HEK293 (cell line): Measurements from ENCODE around the gene EEF2K.

Experiments used
- HOXA7 ChIP-seq: sonication (generic); formaldehyde crosslinking; IDR thresholded peaks from 2 replicates; pipeline ENCODE4 v1.8.1; 2022; ENCODE audit warnings: missing genetic modification reagents, borderline replicate concordance
- IKZF3 ChIP-seq: fragments of 450-650 bp; IDR thresholded peaks from 2 replicates; pipeline ENCODE4 v1.5.0; 2018; ENCODE audit warnings: missing biosample characterization, mild to moderate bottlenecking, missing genetic modification characterization, moderate library complexity
- ZBTB48 ChIP-seq: fragments of 450-650 bp; formaldehyde crosslinking; IDR thresholded peaks from 2 replicates; pipeline ENCODE4 v1.5.1; 2016; ENCODE audit warnings: missing biosample characterization, missing genetic modification characterization
- ZBTB8A ChIP-seq: fragments of 450-650 bp; formaldehyde crosslinking; IDR thresholded peaks from 2 replicates; pipeline ENCODE4 v1.5.1; 2016; ENCODE audit warnings: missing biosample characterization, missing genetic modification characterization
- ZFP41 ChIP-seq: fragments of 450-650 bp; formaldehyde crosslinking; IDR thresholded peaks from 2 replicates; pipeline ENCODE4 v1.5.1; 2016; ENCODE audit warnings: missing biosample characterization, missing genetic modification characterization, borderline replicate concordance
- ZNF10 ChIP-seq: fragments of 450-650 bp; formaldehyde crosslinking; IDR thresholded peaks from 2 replicates; pipeline ENCODE4 v1.5.1; 2017; ENCODE audit warnings: missing biosample characterization, missing genetic modification characterization
- ZNF2 ChIP-seq: fragments of 450-650 bp; formaldehyde crosslinking; IDR thresholded peaks from 2 replicates; pipeline ENCODE4 v1.5.1; 2016; ENCODE audit warnings: missing biosample characterization, missing genetic modification characterization
- ZNF221 ChIP-seq: fragments of 450-650 bp; formaldehyde crosslinking; IDR thresholded peaks from 2 replicates; pipeline ENCODE4 v1.5.1; 2017; ENCODE audit warnings: missing biosample characterization, missing genetic modification characterization, borderline replicate concordance
- ZNF24 ChIP-seq: fragments of 450-650 bp; formaldehyde crosslinking; IDR thresholded peaks from 2 replicates; pipeline ENCODE4 v1.5.1; 2016; ENCODE audit warnings: missing biosample characterization, missing genetic modification characterization
- ZNF324 ChIP-seq: fragments of 450-650 bp; formaldehyde crosslinking; IDR thresholded peaks from 2 replicates; pipeline ENCODE4 v1.5.1; 2016; ENCODE audit warnings: missing biosample characterization, missing genetic modification characterization
- ZNF341 ChIP-seq: fragments of 450-650 bp; formaldehyde crosslinking; IDR thresholded peaks from 2 replicates; pipeline ENCODE4; 2016; ENCODE audit warnings: low read depth, missing biosample characterization, missing genetic modification characterization
- ZNF391 ChIP-seq: fragments of 450-650 bp; formaldehyde crosslinking; IDR thresholded peaks from 2 replicates; pipeline ENCODE4 v1.5.1; 2016; ENCODE audit warnings: low read depth, missing biosample characterization, missing genetic modification characterization, borderline replicate concordance
- ZNF529 ChIP-seq: fragments of 450-650 bp; formaldehyde crosslinking; IDR thresholded peaks from 2 replicates; pipeline ENCODE4 v1.5.1; 2017; ENCODE audit warnings: missing genetic modification characterization, missing biosample characterization; ENCODE audit not compliant: insufficient replicate concordance
- ZNF548 ChIP-seq: fragments of 450-650 bp; formaldehyde crosslinking; IDR thresholded peaks from 2 replicates; pipeline ENCODE4 v1.5.1; 2016; ENCODE audit warnings: missing biosample characterization, missing genetic modification characterization
- ZNF600 ChIP-seq: fragments of 450-650 bp; formaldehyde crosslinking; IDR thresholded peaks from 2 replicates; pipeline ENCODE4 v1.5.1; 2016; ENCODE audit warnings: missing biosample characterization, missing genetic modification characterization
- TF ChIP-seq, protein P1 (sequence below): fragments of 450-650 bp; formaldehyde crosslinking; conservative IDR thresholded peaks from 2 replicates; pipeline ENCODE4 v1.5.1; 2016; ENCODE audit warnings: low read depth, missing biosample characterization, missing genetic modification characterization
- TF ChIP-seq, protein P2 (sequence below): fragments of 450-650 bp; formaldehyde crosslinking; IDR thresholded peaks from 2 replicates; pipeline ENCODE4 v1.5.1; 2016; ENCODE audit warnings: missing biosample characterization, missing genetic modification characterization
- TF ChIP-seq, protein P3 (sequence below): IDR thresholded peaks from 2 replicates; pipeline ENCODE4 v1.6.1; 2011; ENCODE audit warnings: mild to moderate bottlenecking, low read depth, low read length, borderline replicate concordance
- TF ChIP-seq, protein P4 (sequence below): fragments of 450-650 bp; formaldehyde crosslinking; IDR thresholded peaks from 2 replicates; pipeline ENCODE4 v1.5.1; 2016; ENCODE audit warnings: missing biosample characterization, missing genetic modification characterization
- TF ChIP-seq, protein P5 (sequence below): fragments of 450-650 bp; formaldehyde crosslinking; IDR thresholded peaks from 2 replicates; pipeline ENCODE4 v1.5.1; 2016; ENCODE audit warnings: missing biosample characterization, missing genetic modification characterization
- TF ChIP-seq, protein P6 (sequence below): fragments of 450-650 bp; formaldehyde crosslinking; IDR thresholded peaks from 2 replicates; pipeline ENCODE4 v1.5.1; 2016; ENCODE audit warnings: missing biosample characterization, missing genetic modification characterization

The EEF2K gene

DNA sequence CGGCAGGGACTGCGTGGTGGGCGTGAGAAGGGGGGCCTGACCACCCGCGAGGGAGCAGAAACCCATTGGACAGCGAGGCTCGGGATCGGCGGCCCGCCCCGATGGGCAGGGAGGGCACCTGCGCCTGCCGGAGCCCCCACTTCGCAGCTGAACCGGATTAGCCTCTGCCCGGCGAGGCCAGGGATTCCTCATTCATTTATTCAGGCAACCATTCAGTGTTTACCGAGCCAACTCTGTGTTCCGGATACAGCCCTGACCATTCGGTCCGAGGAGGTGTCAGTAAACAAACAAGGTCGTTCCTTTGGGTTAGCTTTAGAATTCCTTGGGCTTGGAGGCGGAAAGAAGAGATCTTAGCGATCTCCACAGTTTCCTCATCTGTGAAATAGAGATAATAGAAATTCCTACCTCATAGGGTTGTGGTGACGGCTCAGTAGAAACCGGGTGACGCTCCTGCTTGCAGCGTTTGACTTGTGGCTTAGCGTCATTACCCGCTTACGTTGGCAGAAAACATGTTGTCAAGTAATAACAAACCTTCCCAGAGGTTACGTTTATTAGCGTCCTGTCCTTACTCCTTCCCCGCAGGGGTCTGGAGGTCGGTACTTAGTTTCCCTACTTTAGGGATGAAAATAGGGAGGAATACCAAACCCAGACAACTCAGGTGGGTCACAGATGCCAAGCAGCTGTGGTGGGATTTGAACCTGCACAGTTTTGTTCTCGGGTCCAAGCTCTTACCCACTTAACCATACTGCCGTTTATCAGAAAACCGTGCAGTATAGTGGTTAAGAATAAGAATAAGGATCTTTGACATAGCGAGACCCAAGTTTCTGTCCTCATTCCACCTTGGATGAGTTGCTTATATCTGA, 92.0 kb downstream of the EEF2K start (continued):
- TF ChIP-seq, protein P1, sequence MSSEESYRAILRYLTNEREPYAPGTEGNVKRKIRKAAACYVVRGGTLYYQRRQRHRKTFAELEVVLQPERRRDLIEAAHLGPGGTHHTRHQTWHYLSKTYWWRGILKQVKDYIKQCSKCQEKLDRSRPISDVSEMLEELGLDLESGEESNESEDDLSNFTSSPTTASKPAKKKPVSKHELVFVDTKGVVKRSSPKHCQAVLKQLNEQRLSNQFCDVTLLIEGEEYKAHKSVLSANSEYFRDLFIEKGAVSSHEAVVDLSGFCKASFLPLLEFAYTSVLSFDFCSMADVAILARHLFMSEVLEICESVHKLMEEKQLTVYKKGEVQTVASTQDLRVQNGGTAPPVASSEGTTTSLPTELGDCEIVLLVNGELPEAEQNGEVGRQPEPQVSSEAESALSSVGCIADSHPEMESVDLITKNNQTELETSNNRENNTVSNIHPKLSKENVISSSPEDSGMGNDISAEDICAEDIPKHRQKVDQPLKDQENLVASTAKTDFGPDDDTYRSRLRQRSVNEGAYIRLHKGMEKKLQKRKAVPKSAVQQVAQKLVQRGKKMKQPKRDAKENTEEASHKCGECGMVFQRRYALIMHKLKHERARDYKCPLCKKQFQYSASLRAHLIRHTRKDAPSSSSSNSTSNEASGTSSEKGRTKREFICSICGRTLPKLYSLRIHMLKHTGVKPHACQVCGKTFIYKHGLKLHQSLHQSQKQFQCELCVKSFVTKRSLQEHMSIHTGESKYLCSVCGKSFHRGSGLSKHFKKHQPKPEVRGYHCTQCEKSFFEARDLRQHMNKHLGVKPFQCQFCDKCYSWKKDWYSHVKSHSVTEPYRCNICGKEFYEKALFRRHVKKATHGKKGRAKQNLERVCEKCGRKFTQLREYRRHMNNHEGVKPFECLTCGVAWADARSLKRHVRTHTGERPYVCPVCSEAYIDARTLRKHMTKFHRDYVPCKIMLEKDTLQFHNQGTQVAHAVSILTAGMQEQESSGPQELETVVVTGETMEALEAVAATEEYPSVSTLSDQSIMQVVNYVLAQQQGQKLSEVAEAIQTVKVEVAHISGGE: peak; percentile 54
- TF ChIP-seq HOXA7 (no peak), ZNF221 (0 out of 2 replicates have a peak, but pooled peaks have one; percentile 34), ZBTB48 (tag by site-specific recombination) (peak; percentile 71), ZNF324 (no peak), ZNF548 (tag by site-specific recombination) (no peak), ZNF600 (tag by site-specific recombination) (peak; percentile 95), ZNF529 (tag by site-specific recombination) (peak; percentile 69), ZNF341 (tag by site-specific recombination) (peak; percentile 8; the same call in 1 of the 2 replicates), ZNF10 (tag by site-specific recombination) (peak; percentile 30; the same call in 1 of the 2 replicates), IKZF3 (tag by site-specific recombination) (peak; percentile 100), ZBTB8A (tag by site-specific recombination) (no peak; the same call in none of the 2 replicates), ZNF2 (tag by site-specific recombination) (peak; percentile 98), ZFP41 (tag by site-specific recombination) (no peak), ZNF391 (tag by site-specific recombination) (peak; percentile 73; the same call in 1 of the 2 replicates), ZNF24 (peak; percentile 24; the same call in 1 of the 2 replicates)
- TF ChIP-seq, protein P2, sequence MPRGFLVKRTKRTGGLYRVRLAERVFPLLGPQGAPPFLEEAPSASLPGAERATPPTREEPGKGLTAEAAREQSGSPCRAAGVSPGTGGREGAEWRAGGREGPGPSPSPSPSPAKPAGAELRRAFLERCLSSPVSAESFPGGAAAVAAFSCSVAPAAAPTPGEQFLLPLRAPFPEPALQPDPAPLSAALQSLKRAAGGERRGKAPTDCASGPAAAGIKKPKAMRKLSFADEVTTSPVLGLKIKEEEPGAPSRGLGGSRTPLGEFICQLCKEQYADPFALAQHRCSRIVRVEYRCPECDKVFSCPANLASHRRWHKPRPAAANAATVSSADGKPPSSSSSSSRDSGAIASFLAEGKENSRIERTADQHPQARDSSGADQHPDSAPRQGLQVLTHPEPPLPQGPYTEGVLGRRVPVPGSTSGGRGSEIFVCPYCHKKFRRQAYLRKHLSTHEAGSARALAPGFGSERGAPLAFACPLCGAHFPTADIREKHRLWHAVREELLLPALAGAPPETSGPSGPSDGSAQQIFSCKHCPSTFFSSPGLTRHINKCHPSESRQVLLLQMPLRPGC (tag by site-specific recombination): peak; percentile 66; the same call in 1 of the 2 replicates
- TF ChIP-seq, protein P3, sequence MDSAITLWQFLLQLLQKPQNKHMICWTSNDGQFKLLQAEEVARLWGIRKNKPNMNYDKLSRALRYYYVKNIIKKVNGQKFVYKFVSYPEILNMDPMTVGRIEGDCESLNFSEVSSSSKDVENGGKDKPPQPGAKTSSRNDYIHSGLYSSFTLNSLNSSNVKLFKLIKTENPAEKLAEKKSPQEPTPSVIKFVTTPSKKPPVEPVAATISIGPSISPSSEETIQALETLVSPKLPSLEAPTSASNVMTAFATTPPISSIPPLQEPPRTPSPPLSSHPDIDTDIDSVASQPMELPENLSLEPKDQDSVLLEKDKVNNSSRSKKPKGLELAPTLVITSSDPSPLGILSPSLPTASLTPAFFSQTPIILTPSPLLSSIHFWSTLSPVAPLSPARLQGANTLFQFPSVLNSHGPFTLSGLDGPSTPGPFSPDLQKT: no peak
- TF ChIP-seq, protein P4, sequence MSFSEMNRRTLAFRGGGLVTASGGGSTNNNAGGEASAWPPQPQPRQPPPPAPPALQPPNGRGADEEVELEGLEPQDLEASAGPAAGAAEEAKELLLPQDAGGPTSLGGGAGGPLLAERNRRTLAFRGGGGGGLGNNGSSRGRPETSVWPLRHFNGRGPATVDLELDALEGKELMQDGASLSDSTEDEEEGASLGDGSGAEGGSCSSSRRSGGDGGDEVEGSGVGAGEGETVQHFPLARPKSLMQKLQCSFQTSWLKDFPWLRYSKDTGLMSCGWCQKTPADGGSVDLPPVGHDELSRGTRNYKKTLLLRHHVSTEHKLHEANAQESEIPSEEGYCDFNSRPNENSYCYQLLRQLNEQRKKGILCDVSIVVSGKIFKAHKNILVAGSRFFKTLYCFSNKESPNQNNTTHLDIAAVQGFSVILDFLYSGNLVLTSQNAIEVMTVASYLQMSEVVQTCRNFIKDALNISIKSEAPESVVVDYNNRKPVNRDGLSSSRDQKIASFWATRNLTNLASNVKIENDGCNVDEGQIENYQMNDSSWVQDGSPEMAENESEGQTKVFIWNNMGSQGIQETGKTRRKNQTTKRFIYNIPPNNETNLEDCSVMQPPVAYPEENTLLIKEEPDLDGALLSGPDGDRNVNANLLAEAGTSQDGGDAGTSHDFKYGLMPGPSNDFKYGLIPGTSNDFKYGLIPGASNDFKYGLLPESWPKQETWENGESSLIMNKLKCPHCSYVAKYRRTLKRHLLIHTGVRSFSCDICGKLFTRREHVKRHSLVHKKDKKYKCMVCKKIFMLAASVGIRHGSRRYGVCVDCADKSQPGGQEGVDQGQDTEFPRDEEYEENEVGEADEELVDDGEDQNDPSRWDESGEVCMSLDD (tag by site-specific recombination): no peak
- TF ChIP-seq, protein P5, sequence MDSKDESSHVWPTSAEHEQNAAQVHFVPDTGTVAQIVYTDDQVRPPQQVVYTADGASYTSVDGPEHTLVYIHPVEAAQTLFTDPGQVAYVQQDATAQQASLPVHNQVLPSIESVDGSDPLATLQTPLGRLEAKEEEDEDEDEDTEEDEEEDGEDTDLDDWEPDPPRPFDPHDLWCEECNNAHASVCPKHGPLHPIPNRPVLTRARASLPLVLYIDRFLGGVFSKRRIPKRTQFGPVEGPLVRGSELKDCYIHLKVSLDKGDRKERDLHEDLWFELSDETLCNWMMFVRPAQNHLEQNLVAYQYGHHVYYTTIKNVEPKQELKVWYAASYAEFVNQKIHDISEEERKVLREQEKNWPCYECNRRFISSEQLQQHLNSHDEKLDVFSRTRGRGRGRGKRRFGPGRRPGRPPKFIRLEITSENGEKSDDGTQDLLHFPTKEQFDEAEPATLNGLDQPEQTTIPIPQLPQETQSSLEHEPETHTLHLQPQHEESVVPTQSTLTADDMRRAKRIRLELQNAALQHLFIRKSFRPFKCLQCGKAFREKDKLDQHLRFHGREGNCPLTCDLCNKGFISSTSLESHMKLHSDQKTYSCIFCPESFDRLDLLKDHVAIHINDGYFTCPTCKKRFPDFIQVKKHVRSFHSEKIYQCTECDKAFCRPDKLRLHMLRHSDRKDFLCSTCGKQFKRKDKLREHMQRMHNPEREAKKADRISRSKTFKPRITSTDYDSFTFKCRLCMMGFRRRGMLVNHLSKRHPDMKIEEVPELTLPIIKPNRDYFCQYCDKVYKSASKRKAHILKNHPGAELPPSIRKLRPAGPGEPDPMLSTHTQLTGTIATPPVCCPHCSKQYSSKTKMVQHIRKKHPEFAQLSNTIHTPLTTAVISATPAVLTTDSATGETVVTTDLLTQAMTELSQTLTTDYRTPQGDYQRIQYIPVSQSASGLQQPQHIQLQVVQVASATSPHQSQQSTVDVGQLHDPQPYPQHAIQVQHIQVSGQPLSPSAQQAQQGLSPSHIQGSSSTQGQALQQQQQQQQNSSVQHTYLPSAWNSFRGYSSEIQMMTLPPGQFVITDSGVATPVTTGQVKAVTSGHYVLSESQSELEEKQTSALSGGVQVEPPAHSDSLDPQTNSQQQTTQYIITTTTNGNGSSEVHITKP (tag by site-specific recombination): peak; percentile 78
- TF ChIP-seq, protein P6, sequence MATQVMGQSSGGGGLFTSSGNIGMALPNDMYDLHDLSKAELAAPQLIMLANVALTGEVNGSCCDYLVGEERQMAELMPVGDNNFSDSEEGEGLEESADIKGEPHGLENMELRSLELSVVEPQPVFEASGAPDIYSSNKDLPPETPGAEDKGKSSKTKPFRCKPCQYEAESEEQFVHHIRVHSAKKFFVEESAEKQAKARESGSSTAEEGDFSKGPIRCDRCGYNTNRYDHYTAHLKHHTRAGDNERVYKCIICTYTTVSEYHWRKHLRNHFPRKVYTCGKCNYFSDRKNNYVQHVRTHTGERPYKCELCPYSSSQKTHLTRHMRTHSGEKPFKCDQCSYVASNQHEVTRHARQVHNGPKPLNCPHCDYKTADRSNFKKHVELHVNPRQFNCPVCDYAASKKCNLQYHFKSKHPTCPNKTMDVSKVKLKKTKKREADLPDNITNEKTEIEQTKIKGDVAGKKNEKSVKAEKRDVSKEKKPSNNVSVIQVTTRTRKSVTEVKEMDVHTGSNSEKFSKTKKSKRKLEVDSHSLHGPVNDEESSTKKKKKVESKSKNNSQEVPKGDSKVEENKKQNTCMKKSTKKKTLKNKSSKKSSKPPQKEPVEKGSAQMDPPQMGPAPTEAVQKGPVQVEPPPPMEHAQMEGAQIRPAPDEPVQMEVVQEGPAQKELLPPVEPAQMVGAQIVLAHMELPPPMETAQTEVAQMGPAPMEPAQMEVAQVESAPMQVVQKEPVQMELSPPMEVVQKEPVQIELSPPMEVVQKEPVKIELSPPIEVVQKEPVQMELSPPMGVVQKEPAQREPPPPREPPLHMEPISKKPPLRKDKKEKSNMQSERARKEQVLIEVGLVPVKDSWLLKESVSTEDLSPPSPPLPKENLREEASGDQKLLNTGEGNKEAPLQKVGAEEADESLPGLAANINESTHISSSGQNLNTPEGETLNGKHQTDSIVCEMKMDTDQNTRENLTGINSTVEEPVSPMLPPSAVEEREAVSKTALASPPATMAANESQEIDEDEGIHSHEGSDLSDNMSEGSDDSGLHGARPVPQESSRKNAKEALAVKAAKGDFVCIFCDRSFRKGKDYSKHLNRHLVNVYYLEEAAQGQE: peak; percentile 27; the same call in 1 of the 2 replicates
